Skeletal muscle tissue (tissue), 4 donors: Measurements from ENCODE around the gene CIBAR2. TPM values are rescaled to one million over a fixed set of nuclear protein-coding genes. Genes with fewer than 3 reads are reported as not detected.

Source experiments
- H3K27ac ChIP-seq: one replicate; pipeline ENCODE4 v1.7.0; 2013; ENCODE audit warnings: mild to moderate bottlenecking, low read depth, low read length, inconsistent platforms
- H3K27me3 ChIP-seq, 3 donors: one replicate each; pipeline ENCODE4 v1.7.0; 2013; ENCODE audit warnings: low read length in 3 of 3; ENCODE audit not compliant: control insufficient read depth in 3 of 3, insufficient read depth in 3 of 3
- H3K36me3 ChIP-seq, 3 donors: one replicate each; pipeline ENCODE4 v1.7.0; 2013; ENCODE audit warnings: low read length in 3 of 3; ENCODE audit not compliant: control insufficient read depth in 3 of 3, insufficient read depth in 3 of 3
- H3K4me1 ChIP-seq, 3 donors: one replicate each; pipeline ENCODE4 v1.7.0; 2013; ENCODE audit warnings: low read length in 3 of 3, mild to moderate bottlenecking in 3 of 3; ENCODE audit not compliant: control insufficient read depth in 3 of 3, insufficient read depth in 3 of 3
- H3K4me3 ChIP-seq, 3 donors: one replicate each; pipeline ENCODE4 v1.7.0; 2013; ENCODE audit warnings: low read length in 3 of 3
- H3K9ac ChIP-seq, 3 donors: one replicate each; pipeline ENCODE4 v1.7.0; 2013; ENCODE audit warnings: low read length in 3 of 3, mild to moderate bottlenecking in 3 of 3, moderate library complexity in 2 of 3, low read depth in 1 of 3
- H3K9me3 ChIP-seq, 3 donors: one replicate each; pipeline ENCODE4 v1.7.0; 2013; ENCODE audit warnings: low read length in 3 of 3; ENCODE audit not compliant: control insufficient read depth in 3 of 3
- total RNA-seq: library from RNA; depleted of rRNA; stranded (reverse); fragments of >200 nt; gene quantifications from one replicate; pipeline ENCODE4 v1.2.3, GENCODE V29; 2014
- donor health status: Osteomylitis.

The CIBAR2 gene
- total RNA-seq, 1 donor from 2014 or later: not detected

DNA sequence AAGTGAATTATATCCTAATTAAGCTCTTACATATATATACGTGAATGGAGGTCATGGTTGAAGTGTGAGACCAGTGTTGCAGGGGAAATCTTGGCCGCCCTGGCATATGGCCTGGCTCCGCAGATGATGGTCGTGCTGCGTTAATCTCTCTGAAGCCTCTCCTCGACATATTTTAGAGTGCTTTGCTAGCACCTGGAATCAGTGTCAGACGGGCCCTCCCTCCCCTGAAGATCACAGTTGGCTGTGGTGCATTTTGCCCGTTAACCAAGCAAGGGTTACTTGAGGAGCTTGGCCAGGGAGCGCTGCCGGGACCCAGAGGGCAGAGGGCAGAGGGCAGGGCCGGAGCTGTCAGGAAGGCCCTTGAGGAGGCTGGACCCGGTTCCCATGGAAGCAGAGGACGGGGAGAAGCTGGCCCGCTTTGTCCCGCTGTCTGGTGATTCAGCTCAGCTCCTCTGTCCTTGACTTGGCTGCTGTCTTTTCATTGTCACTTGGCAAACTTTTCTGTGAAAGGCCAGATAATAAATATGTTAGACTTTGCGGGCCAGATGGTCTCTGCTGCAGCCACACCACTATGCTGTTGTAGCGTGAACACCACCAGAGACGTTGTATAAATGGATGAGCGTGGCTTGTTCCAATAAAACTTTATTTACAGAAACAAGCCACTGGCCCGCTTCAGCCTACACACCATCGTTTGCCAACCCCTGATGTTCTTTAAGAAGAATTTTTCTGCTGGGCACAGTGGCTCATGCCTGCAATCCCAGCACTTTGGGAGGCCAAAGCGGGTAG lies 32.3 kb downstream of the CIBAR2 start:
- Histone ChIP-seq H3K27ac (no peak overlapping the region), H3K4me1 (peaks cover 0 to 18% (median 1%) of the 10 kb centered on the region in 3 donors), H3K9me3 (no peaks in the 10 kb centered on the region), H3K36me3 (peaks cover 11 to 25% (median 16%) of the 10 kb centered on the region in 3 donors), H3K9ac (no peak overlapping the region), H3K27me3 (no peaks in the 10 kb centered on the region), H3K4me3 (no peak overlapping the region)

DNA sequence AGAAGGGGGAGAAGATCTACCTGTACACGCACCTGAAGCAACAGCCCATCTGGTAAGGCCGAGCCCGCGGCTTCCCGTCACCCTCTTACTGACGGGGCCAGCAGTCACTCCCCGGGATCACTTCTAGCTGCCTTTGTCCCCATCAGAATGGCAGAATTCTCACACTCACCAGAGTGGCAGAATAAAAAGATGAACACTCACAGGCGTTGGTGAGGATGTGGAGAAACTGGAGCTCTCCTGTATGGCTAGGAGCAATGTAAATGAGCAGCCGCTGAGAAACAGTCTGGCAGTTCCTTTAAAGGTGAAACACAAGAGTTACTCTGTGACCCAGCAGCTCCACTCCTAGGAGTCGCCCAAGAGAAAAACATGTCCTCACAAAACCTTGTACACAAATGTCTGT lies 33.3 kb downstream of the CIBAR2 start:
- no peak overlapping the region for H3K4me3 ChIP-seq
- no peaks in the 10 kb centered on the region for H3K27me3 ChIP-seq
- H3K9ac ChIP-seq: no peak overlapping the region
- peaks cover 0 to 17% (median 0%) of the 10 kb centered on the region in 3 donors for H3K4me1 ChIP-seq
- peaks cover 11 to 25% (median 16%) of the 10 kb centered on the region in 3 donors for H3K36me3 ChIP-seq
- no peaks in the 10 kb centered on the region for H3K9me3 ChIP-seq
- no peak overlapping the region for H3K27ac ChIP-seq

DNA sequence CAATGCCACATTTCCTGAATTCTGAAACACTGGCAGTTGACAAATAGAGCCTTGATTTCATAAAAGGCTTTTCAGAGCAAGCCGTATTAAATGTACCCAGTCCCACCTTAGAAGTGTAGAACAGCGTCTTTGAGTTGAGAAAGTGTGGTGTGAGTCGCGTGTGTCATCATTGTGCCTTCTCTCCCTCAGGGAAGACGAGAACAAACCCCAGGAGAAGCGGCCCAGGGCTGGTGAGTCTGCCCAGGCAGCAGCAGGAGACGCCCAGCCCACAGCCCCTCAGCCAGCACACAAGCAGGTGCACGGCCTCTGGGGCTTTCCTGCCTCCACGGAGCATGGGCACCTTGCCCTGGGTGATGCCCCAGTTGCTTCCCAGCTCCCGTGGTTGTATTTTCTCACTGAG lies 34.0 kb downstream of the CIBAR2 start:
- H3K36me3 ChIP-seq: peaks cover 11 to 25% (median 16%) of the 10 kb centered on the region in 3 donors
- no peaks in the 10 kb centered on the region for H3K27me3 ChIP-seq

DNA sequence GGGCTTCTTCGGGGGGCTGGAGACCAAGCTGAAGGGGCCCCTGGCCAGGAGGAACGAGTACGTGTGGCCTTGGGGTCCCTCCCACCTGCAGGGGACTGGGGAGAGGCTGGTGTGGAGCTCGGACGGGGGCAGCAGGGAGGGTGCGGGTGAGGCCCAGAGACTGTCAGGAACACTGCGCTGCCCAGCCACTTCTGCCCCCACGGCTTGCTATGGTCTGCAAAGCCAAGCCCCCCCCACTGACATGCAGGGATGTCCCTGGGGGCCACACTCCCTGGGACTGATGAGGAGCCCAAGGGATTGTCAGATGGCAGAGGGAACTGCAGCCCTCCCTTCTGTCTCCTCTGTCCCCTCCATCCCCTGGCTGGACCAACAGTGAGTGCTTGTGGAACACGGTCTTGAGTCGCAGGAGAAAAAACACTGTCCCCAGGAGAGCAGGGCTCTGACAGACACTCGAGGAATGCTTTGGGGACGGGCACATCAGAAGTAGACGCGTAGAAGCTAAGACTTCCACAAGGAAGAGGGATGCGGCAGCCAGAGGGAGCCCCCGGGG lies 34.6 kb downstream of the CIBAR2 start:
- Histone ChIP-seq H3K36me3 (peaks cover 11 to 25% (median 16%) of the 10 kb centered on the region in 3 donors), H3K27me3 (no peaks in the 10 kb centered on the region), H3K9me3 (no peaks in the 10 kb centered on the region), H3K9ac (no peak overlapping the region), H3K4me3 (no peak overlapping the region), H3K4me1 (peaks cover 6 to 15% (median 7%) of the 10 kb centered on the region in 3 donors), H3K27ac (no peak overlapping the region)

More for the DNA sequence above, 34.0 kb downstream of the CIBAR2 start:
- H3K9me3 ChIP-seq: no peaks in the 10 kb centered on the region
- H3K9ac ChIP-seq: no peak overlapping the region
- no peak overlapping the region for H3K4me3 ChIP-seq
- no peak overlapping the region for H3K27ac ChIP-seq
- H3K4me1 ChIP-seq: peaks cover 2 to 13% (median 3%) of the 10 kb centered on the region in 3 donors

DNA sequence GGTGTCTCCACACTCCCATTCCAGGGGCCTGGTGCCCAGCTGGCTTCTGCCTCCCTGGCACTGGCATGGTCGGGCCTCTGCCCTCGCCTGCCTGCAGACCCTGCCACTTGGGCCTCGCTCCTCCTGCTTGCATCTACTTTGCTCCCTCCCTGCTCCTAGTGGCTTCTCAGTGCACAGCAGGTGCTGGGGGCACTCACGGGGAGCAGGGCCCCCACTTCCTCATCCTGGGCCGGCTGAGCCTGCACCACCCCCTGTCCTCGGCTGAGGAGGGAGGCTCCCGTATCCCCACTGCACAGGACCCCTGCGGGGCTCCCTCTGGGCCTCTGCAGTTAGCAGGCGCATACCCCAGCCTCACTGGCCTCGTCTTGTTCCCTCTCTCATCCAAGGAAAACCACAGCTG lies 35.2 kb downstream of the CIBAR2 start:
- Histone ChIP-seq H3K27ac (no peak overlapping the region), H3K4me3 (no peak overlapping the region), H3K9ac (no peak overlapping the region), H3K9me3 (no peaks in the 10 kb centered on the region), H3K4me1 (peaks cover 8 to 12% (median 9%) of the 10 kb centered on the region in 3 donors), H3K36me3 (peaks cover 11 to 25% (median 16%) of the 10 kb centered on the region in 3 donors), H3K27me3 (no peaks in the 10 kb centered on the region)

DNA sequence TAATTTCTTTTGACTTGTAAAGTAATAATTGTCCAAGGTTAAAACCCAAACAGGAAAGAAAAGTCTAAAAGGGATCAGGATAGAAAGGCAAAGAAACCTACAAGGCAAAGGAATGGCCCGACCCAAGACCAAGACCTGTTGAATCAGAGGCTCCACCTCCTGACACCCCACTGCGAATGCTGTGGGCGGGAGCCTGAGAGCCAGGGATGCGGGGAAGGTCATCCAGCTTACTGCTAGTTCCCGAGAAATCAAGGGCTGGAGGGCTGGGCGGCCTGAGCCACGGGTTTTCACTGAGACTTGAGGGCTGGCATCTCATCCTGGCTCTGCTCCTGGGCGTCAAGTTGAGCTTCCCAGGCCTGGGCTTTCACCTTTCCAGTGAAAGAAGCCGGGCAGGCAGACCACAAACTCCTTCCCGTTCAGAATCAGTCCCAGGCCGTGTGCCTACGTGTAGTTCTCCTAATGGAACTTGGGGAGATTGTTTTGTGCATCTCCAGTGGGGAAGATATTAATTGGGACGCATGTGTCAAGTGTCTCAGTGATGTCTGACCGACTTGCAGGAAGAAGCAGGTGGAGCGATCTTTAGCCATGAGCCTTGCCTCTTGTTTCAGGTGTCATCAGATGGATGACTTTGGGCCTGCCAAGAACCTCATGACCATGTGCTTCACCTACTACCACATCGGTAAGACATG lies 36.9 kb downstream of the CIBAR2 start:
- Histone ChIP-seq H3K27ac (no peak overlapping the region), H3K9ac (no peak overlapping the region), H3K27me3 (no peaks in the 10 kb centered on the region), H3K4me1 (peaks cover 8 to 11% (median 9%) of the 10 kb centered on the region in 3 donors), H3K36me3 (peaks cover 11 to 26% (median 16%) of the 10 kb centered on the region in 3 donors), H3K4me3 (no peak overlapping the region), H3K9me3 (no peaks in the 10 kb centered on the region)

DNA sequence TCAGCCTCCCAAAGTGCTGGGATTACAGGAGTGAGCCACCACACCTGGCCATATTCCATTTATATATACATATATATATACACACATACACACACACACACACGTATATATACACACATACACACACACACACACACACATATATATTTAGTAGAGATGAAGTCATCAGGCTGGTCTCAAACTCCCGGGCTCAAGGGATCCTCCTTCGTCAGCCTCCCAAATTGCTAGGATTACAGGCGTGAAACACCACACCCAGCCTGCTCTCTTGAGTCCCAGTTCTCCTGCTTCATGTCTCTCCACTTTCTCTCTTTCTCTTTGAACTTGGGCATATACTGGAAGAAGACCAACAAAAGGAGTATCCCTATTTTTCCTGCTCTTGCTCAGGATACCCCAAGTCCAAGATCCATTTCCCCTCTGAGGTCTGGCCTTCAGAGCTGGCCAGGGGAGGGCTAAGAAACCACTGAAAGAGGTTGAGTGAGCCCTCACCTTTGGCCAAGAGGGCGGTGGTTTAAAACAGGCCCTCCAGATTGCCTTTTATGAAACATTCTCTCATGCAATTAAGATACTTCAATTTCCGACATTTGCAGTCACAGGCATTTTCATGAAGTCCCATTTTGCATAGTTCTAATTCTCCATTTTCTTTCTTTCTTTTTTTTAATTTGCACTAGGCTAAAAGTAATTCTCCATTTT lies 37.9 kb downstream of the CIBAR2 start:
- Histone ChIP-seq H3K27me3 (no peaks in the 10 kb centered on the region), H3K27ac (no peak overlapping the region), H3K9ac (no peak overlapping the region), H3K4me3 (no peak overlapping the region), H3K9me3 (no peaks in the 10 kb centered on the region), H3K36me3 (peaks cover 11 to 25% (median 14%) of the 10 kb centered on the region in 3 donors), H3K4me1 (peaks cover 8 to 11% (median 9%) of the 10 kb centered on the region in 3 donors)

DNA sequence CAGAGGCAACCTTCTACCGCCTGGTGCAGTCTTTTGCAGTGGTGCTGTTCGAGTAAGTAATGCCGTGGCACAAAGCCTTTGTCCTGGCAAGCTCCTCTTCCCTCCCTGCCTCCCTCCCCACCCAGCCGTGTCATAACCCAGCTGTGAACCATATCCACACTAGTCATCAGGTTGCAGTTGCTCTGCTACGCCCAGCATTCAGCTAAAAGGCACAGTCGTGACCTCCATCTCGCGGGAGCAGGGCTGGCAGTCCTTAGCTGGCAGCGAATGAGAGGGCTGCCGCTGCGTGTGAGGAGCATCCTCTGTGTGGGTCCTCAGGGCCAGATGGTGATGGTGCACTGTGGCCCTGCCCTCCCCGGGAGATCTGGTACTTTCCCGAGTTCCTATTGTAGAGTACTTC lies 39.3 kb downstream of the CIBAR2 start:
- Histone ChIP-seq H3K4me3 (peak overlapping the region in 1 of 3 donors; percentile 29), H3K27ac (no peak overlapping the region), H3K9me3 (no peaks in the 10 kb centered on the region), H3K9ac (peak overlapping the region in 1 of 3 donors; percentile 33), H3K36me3 (peaks cover 0 to 17% (median 11%) of the 10 kb centered on the region in 3 donors), H3K4me1 (peaks cover 8 to 11% (median 9%) of the 10 kb centered on the region in 3 donors), H3K27me3 (no peaks in the 10 kb centered on the region)

DNA sequence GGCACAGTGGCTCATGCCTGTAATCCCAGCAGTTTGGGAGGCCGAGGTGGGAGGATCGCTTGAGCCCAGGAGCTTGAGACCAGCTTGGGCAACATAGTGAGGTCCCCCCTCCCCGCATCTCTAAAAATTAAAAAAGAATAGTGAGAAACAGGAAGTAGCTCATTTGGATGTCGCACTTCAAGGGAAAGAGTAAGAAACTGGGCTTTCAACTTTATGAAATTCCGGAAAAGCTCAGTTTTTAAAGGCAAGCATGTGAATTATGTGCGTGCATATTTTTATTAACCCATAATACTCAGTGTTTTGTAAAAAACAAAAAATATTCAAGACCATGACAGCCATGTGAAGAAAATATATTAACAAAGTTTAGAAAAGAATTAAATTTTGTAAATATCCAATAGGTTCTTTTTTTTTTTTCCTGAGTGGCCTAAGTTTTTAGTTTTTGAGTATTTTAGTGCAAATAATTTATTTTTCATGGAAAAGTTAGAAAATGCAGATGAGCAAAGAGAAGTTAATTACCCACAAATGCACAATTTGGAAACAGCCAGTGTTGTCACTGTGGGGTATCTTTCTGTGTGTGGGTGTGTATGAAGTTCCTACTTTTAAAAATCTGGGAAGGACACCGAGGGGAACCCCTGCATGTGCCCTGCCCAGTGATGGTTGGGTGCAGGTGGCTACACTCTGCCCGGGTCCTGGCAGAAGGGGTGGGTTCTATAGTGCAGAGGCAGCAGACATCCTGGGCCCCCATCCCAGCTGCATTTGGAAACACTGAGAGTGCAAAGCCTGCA lies 40.0 kb downstream of the CIBAR2 start:
- Histone ChIP-seq H3K4me3 (peak overlapping the region in 1 of 3 donors; percentile 29), H3K27me3 (no peaks in the 10 kb centered on the region), H3K36me3 (peaks cover 0 to 16% (median 7%) of the 10 kb centered on the region in 3 donors), H3K4me1 (peaks cover 8 to 11% (median 9%) of the 10 kb centered on the region in 3 donors), H3K9me3 (no peaks in the 10 kb centered on the region), H3K9ac (peak overlapping the region in 1 of 3 donors; percentile 33), H3K27ac (no peak overlapping the region)
